ENCODE measurements around the gene CACNA1C.
A peak's percentile ranks its signal among the peaks of the same experiment; 100 is the strongest.

CACNA1C gene

GRCh38 chr12:2271961-2272360 lies 219.2 kb downstream of the CACNA1C start:
- FAIRE-seq (no peak), DNase-seq (ENCODE audit: low spot score) (no peak)

DNA sequence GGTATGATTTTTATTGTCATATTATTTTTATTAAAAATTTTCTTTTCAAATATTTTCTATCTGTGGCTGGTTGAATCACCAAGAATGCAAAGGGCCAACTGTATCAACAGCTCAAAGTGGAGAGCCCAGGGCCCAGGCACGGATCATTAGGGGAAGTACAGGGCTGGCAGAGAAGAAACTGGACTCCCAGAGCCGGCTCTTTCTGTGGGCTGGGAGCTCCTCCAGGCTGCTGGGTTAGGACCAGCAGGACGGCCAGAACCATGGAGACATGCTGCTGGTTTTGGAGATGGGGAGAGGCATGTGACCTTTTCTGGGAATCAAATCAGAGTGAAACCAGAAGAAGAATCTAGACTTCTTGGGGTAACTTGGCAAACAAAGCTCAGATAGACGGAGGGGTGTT lies 220.5 kb downstream of the CACNA1C start:
- FAIRE-seq (no peak), DNase-seq (ENCODE audit: low spot score) (no peak)

- FAIRE-seq, result peak; percentile 80
- DNase-seq (ENCODE audit: low spot score), result no peak
These were observed 221.0 kb downstream of the CACNA1C start for GRCh38 chr12:2273751-2274150.

- FAIRE-seq (peak; percentile 90), DNase-seq (ENCODE audit: low spot score) (no peak)
These were observed 221.9 kb downstream of the CACNA1C start for GRCh38 chr12:2274733-2275132.

DNA sequence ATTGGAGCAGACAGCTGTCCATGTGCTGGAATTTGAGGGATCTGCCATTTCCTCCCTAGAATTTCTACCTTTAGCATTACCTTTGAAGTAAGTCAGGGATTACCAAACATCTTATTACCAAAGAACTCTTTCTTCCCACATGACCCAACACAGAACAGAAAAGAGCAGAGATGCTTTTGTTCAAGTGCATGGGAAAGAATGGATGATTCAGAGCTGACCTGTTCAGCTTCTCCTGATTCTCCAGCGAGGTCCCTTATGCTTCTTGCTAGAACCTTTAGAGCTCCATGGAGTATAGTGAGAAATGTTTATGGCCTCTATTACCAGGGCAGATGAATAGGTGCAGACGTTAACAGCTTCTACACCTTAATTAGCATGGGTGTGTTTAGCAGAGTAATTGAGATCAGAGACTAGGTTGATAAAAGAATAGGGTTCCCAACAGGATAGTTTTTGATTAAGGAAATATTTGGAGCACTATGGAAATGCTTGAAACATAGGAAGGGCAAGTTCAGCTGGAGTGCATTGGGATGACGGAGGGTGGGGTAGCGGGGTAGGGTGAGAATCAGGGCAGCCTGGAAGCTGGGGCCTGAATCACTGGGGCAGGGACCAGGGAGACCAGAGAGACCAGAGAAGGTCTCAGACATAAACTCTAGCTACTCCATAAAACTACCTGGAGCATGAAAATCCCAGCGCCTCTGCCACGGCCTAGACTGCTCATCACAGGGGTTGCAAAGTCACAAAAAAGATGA lies 223.7 kb downstream of the CACNA1C start:
- FAIRE-seq, result no peak
- DNase-seq (ENCODE audit: low spot score), result no peak

DNA sequence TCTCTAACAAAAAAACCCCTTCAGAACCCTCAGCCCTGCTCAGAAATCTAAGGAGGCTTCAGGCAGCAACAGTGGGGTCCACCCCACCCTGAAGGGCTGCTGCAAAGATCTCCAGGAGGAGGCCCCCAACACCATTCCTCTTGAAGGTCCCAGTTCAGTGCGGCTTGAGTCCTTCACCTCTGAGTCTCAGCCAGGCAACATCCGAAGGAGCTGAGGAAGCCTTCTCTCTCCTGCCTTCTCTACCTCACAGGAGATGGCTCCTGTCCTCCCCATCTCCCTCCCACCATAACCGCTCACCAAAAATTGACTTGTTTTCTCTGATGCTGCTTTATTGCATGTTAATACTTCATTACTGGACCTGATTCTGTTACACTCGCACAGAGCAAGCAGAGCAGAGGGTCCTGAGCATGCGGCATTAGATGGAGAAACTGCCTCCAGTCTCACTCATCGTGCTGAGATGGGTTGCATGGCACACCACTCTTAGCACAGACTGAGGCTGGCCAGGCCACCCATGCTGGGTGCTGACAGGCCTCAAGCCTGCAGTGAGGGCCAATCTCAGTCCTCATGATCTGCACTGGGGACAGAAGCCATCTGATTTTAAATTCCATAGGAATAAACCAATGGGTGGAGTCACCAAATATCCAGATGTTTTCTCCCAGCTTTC lies 224.8 kb downstream of the CACNA1C start:
- DNase-seq (ENCODE audit: low spot score) (no peak), FAIRE-seq (no peak)

GRCh38 chr12:2281446-2281845 lies 228.7 kb downstream of the CACNA1C start:
- no peak for FAIRE-seq
- no peak for DNase-seq (ENCODE audit: low spot score)

- FAIRE-seq (peak; percentile 50), DNase-seq (ENCODE audit: low spot score) (no peak)
These were observed 229.5 kb downstream of the CACNA1C start for GRCh38 chr12:2282318-2282717.

DNA sequence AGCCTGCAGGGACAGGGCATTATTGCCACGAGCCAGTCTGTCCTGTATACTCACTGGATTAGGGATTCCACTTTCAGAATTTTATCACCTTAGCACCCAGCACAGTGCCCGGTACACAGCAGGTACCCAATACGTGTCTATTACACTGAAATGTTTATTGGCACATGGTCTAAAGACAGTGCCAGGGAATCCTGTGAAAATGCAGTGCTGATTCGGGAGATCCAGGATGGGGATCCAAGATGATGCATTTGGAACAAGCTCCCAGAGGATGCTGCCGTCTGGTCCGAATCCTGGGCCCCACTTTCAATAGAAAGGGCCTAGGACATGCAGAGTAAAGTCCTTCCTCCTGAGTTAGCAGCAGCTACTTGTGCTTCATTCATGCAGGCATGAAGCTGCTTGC lies 230.7 kb downstream of the CACNA1C start:
- peak; percentile 37 for FAIRE-seq
- no peak for DNase-seq (ENCODE audit: low spot score)

- no peak for FAIRE-seq
- no peak for DNase-seq (ENCODE audit: low spot score)
These were observed 231.1 kb downstream of the CACNA1C start for GRCh38 chr12:2283916-2284315.

DNA sequence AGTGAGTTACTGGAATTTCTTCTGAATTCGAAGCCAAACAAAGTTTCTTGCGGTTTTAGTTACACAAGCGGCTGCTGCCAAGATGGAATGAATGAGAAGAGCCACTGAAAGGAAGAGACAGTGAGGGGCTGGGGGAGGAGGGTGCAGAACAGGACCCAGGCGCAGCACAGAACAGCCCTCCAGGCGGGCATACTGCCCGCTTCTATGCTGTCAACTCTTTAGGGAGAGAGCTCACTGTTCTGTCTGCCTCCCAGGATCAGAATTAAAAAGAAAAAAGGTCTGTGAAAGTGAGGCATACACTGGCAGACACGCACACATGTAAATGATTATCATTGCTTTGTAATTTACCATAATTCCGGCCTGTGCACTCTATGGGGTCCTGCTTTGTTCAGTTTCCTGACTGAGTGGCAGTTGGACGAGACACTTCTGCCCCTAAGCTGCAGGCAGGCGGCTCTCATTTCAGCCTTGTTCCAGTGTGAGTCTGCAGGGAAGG lies 231.6 kb downstream of the CACNA1C start:
- no peak for DNase-seq (ENCODE audit: low spot score)
- no peak for FAIRE-seq

GRCh38 chr12:2284857-2285256 lies 232.1 kb downstream of the CACNA1C start:
- DNase-seq (ENCODE audit: low spot score), result peak; percentile 89
- peak; percentile 88 for FAIRE-seq

DNA sequence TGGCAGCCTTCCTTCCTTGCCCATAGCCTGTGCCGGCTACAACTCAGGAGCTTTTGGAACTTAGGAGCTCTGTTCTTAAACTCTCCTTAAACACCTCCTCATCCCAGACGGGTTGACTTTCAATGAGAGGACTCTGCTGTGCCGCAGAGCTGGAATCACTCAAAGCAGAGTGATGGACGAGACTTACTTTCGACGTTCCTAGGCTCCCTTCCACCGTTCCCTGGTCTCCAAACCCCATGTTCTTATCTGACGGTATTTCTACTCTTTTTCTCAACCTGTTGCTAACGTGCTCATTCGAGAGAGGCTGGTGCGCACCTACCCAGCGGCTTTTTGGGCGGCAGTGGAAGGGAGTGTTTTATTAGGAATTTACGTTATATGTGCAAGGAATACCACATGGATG lies 232.7 kb downstream of the CACNA1C start:
- FAIRE-seq (no peak), DNase-seq (ENCODE audit: low spot score) (no peak)

DNA sequence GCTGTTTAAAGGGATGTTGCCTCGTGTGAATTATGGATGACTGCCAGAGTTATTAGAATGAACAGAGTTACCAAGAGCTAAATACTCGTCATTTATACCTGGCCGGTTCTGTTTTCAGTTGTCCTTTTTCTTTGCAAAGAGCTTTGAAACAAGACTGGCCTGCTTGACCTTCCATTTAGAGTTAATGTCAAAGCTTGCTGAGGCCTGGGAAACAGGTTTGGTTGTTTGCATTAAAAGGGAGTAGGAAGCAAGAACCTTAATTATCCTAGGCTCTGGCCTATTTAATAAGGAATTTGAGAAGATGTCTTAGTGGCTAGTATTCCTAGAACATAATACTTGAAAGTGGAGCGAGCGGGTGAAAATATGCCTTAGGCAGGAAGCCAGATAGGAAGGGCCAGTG lies 233.3 kb downstream of the CACNA1C start:
- FAIRE-seq (no peak), DNase-seq (ENCODE audit: low spot score) (no peak)

- FAIRE-seq, result no peak
- DNase-seq (ENCODE audit: low spot score), result no peak
These were observed 233.8 kb downstream of the CACNA1C start for GRCh38 chr12:2286461-2287131.

DNA sequence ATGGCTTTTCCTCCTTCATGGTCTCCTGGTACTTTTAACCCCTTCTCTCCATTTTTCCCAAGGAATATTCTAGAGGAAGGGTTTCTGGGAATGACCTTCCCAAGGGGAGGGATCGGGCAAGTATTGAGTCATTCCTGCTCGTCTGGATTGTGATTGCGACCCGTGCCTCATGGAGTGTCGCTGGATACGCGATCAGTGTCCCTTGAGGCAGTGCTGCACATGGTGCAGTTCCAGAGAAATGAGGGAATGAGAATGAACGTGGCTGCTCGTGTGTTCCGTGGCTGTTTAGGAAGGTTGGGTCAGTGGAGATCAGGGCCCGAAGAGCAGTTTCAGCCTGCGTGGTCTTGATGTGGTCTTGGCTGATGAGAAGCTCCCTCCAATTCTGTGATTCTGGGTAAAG lies 234.4 kb downstream of the CACNA1C start:
- DNase-seq (ENCODE audit: low spot score) (no peak), FAIRE-seq (peak; percentile 53)

DNA sequence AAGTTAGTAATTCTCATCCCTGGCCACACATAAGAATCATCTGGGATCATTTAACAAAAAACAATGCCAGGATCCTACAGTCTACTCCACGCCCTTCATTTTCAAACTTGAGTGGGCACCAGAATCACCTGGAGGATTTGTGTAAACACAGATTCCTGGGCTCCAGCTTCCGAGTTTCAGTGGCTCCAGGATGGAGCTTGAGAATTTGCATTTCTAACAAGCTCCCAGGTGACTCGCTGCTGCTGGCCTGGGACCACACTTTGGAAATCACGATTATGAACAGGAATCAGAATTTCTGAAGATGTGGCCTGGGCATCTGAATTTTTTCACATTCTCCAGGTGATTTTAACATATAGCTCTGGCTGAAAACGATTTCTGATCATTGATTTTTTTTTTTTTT lies 234.8 kb downstream of the CACNA1C start:
- FAIRE-seq (no peak), DNase-seq (ENCODE audit: low spot score) (no peak)

DNA sequence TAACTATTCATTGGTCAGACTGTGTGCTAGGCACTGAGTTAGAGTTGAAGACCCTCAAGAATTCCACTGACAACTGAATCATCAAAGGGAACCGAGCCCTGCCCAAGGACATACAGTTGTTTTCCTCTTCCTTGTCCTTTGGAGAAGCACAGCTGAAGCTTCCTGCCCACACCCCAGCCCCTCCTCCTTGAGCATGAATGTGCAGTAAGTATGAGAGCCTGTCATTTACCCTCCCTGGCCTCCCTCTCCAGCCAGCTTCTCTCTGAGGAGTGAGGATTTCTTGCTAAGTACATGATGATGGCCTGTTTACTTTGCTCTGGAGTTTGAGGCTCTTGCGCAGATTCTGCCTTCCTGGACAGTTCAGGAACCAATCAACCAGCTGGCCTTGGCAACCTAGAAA lies 235.2 kb downstream of the CACNA1C start:
- no peak for FAIRE-seq
- no peak for DNase-seq (ENCODE audit: low spot score)

DNA sequence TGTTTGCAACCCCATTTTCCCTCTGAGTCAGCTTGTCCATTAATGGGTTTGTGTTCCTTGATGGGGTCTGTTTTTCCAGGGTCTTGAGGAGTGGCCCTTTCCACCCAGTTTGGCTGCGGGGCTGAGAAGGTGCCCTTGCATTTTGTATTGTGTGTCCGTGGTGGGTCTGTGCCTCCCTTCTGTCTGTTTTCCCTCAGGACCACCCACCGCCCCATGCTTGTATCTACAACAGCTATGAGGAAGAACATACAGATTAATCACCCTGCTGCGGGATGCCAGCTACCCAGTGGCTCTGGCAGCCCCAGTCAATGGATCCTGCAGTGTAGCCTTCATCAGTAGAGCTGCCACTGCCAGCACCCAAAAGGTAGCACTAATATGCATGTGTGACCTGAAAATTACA lies 235.7 kb downstream of the CACNA1C start:
- FAIRE-seq, result no peak
- no peak for DNase-seq (ENCODE audit: low spot score)

DNA sequence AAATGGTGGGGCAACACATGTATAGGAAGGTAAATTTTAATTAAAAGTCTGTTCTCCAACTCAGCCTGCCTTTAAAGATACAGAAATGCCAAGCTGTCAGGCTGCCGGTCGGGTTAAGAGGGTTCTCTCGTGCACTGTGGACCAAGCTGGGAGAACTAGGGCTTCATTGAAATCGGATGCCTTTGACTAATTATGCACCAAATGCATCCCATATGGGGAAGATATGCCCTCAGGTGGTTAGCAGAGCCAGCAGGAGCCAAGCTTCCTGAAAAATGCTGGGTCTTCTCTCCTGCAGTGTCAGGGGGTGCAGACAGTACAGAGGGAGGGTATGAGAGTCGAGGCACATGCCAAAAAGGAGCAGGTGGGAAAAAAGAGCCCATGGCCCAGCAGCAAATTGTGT lies 236.1 kb downstream of the CACNA1C start:
- no peak for FAIRE-seq

GRCh38 chr12:2289525-2289924 lies 236.7 kb downstream of the CACNA1C start:
- FAIRE-seq (peak; percentile 63), DNase-seq (ENCODE audit: low spot score) (no peak)

More for the DNA sequence above, 236.1 kb downstream of the CACNA1C start:
- no peak for DNase-seq (ENCODE audit: low spot score)

- peak; percentile 50 for FAIRE-seq
- no peak for DNase-seq (ENCODE audit: low spot score)
These were observed 237.3 kb downstream of the CACNA1C start for GRCh38 chr12:2290091-2290490.
